PFSK-1 (cell line): Measurements from ENCODE around the gene SCNN1B.

ENCODE experiments used
- FOXP2 ChIP-seq: optimal IDR thresholded peaks from 2 replicates; pipeline ENCODE3; 2011; ENCODE audit warnings: borderline replicate concordance, control low read depth, inconsistent platforms; ENCODE audit not compliant: insufficient read depth; ENCODE audit errors: extremely low read length, extremely low read depth
- POLR2AphosphoS5 ChIP-seq: IDR thresholded peaks from 2 replicates; pipeline ENCODE4 v1.6.1; 2012; ENCODE audit warnings: low read depth, mild to moderate bottlenecking, control low read depth, low read length, moderate library complexity
- REST ChIP-seq, 2 experiments: IDR thresholded peaks; 2 replicates each; pipeline versions ENCODE4 v1.6.1 to v1.8.0; 2011 to 2012; ENCODE audit warnings: low read depth in 2 of 2, low read length in 2 of 2, control low read depth in 1 of 2, inconsistent platforms in 1 of 2, mild to moderate bottlenecking in 1 of 2, moderate library complexity in 1 of 2; ENCODE audit not compliant: insufficient read depth in 1 of 2
- SIN3A ChIP-seq: IDR thresholded peaks from 2 replicates; pipeline ENCODE4 v1.6.1; 2012; ENCODE audit warnings: mild to moderate bottlenecking, low read length, moderate library complexity, borderline replicate concordance; ENCODE audit not compliant: insufficient read depth
- TAF1 ChIP-seq: IDR thresholded peaks from 2 replicates; pipeline ENCODE4 v1.6.1; 2012; ENCODE audit warnings: low read length, control low read depth, borderline replicate concordance; ENCODE audit not compliant: insufficient read depth

- no peak for TF ChIP-seq SIN3A
- TF ChIP-seq TAF1 = no peak
- TF ChIP-seq POLR2AphosphoS5 = no peak
- TF ChIP-seq REST (IDR thresholded peaks at IDR 0.05; ENCODE audit: insufficient read depth in 1 of 2, low read depth in 2 of 2, low read length in 2 of 2) = no peak
- TF ChIP-seq FOXP2 = no peak
Observed at GRCh38 chr16:23310217-23310616, 8.1 kb downstream of the SCNN1B start.
